Stimulated activated CD4-positive, alpha-beta T cell treated with anti-CD3 and anti-CD28 coated beads, TNF-alpha, amount 100 ng/mL, for 24 hours (primary cell): ENCODE results near the gene UBXN11.

Source experiments
- DNase-seq, 3 experiments: peaks; one replicate each; pipeline ENCODE4 v3.0.0-alpha.2; 2020; ENCODE audit warnings: low read depth in 3 of 3

The UBXN11 gene

GRCh38 chr1:26306290-26307229 is at the start of gene UBXN11:
UBXN11 (minus strand) TSS chr1:26306636; CDS start chr1:26302883, 3,753 bp downstream.
- DNase-seq = peak; percentile 84 to 92 (median 89)

GRCh38 chr1:26356106-26356505 is 49.7 kb upstream of the UBXN11 start:
- DNase-seq = no peak

GRCh38 chr1:26354972-26355371 is 48.5 kb upstream of the UBXN11 start:
- DNase-seq = no peak

GRCh38 chr1:26353976-26354820 is 47.8 kb upstream of the UBXN11 start, which contains the start of gene CRYBG2:
CRYBG2 (minus strand) TSS chr1:26354130; CDS start chr1:26346657, 7,473 bp downstream.
- DNase-seq = no peak

- no peak for DNase-seq
Measured at GRCh38 chr1:26353210-26353859, 46.9 kb upstream of the UBXN11 start.

- DNase-seq = no peak
Measured at GRCh38 chr1:26352338-26352679, 45.9 kb upstream of the UBXN11 start.

GRCh38 chr1:26351590-26352337 is 45.3 kb upstream of the UBXN11 start:
- DNase-seq = no peak

- no peak for DNase-seq
Measured at GRCh38 chr1:26350701-26351589, 44.5 kb upstream of the UBXN11 start.

- no peak for DNase-seq
Measured at GRCh38 chr1:26350343-26350700, 43.9 kb upstream of the UBXN11 start.

GRCh38 chr1:26349877-26350244 is 43.4 kb upstream of the UBXN11 start:
- DNase-seq = no peak

- no peak for DNase-seq
Measured at GRCh38 chr1:26349188-26349876, 42.9 kb upstream of the UBXN11 start.

- DNase-seq = no peak
Measured at GRCh38 chr1:26346274-26347033, 40.0 kb upstream of the UBXN11 start.

- no peak for DNase-seq
Measured at GRCh38 chr1:26345718-26346117, 39.3 kb upstream of the UBXN11 start.

GRCh38 chr1:26344147-26344920 is 37.9 kb upstream of the UBXN11 start:
- DNase-seq = no peak

- no peak for DNase-seq
Measured at GRCh38 chr1:26340047-26340481, 33.6 kb upstream of the UBXN11 start.

GRCh38 chr1:26338670-26339069 is 32.2 kb upstream of the UBXN11 start:
- DNase-seq = no peak

- DNase-seq = no peak
Measured at GRCh38 chr1:26337625-26338024, 31.2 kb upstream of the UBXN11 start.

GRCh38 chr1:26337206-26337535 is 30.7 kb upstream of the UBXN11 start:
- no peak for DNase-seq
